HG03045 (cell line): ENCODE data around the gene PELI2.

ENCODE experiments used
- ATAC-seq: cut with Tn5 transposase; IDR thresholded peaks from one replicate; pipeline ENCODE4 v1.9.1; 2021; ENCODE audit warnings: mild to moderate bottlenecking, moderate library complexity; ENCODE audit not compliant: unreplicated experiment

Gene PELI2

GRCh38 chr14:56333359-56334292 lies 215.4 kb downstream of the PELI2 start:
- no peak for ATAC-seq

GRCh38 chr14:56334458-56334857 lies 216.2 kb downstream of the PELI2 start:
- no peak for ATAC-seq

- ATAC-seq, result no peak
Observed at GRCh38 chr14:56338674-56339073, 220.5 kb downstream of the PELI2 start.

GRCh38 chr14:56339855-56340701 lies 221.9 kb downstream of the PELI2 start:
- ATAC-seq, result peak; percentile 67

GRCh38 chr14:56340932-56341331 lies 222.7 kb downstream of the PELI2 start:
- ATAC-seq, result no peak

GRCh38 chr14:56341766-56342493 lies 223.7 kb downstream of the PELI2 start:
- ATAC-seq, result no peak

GRCh38 chr14:56342494-56342942 lies 224.3 kb downstream of the PELI2 start:
- ATAC-seq, result no peak

- no peak for ATAC-seq
Observed at GRCh38 chr14:56349960-56350359, 231.7 kb downstream of the PELI2 start.
